ENCODE data around the gene NR1I3.

DNA sequence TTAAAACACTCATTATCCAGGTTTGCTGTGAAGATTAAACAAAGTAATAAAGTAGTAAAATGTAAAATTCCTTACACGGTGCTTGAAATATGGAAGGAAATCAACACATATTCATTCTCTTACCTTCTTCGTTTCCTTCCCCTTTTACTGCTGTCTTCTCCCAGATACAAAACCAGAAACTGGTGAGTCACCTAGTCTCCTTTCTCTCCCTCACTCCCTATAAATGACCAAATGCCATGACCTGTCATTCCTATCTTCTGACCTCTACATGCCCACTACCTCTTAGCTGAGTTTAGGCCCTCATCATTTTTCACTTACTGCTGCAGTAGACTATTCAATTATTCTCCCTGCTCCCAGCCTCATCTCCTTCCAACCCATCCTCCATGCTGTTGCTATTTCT, 4.3 kb upstream of the NR1I3 start:
- TF ChIP-seq, protein P1, sequence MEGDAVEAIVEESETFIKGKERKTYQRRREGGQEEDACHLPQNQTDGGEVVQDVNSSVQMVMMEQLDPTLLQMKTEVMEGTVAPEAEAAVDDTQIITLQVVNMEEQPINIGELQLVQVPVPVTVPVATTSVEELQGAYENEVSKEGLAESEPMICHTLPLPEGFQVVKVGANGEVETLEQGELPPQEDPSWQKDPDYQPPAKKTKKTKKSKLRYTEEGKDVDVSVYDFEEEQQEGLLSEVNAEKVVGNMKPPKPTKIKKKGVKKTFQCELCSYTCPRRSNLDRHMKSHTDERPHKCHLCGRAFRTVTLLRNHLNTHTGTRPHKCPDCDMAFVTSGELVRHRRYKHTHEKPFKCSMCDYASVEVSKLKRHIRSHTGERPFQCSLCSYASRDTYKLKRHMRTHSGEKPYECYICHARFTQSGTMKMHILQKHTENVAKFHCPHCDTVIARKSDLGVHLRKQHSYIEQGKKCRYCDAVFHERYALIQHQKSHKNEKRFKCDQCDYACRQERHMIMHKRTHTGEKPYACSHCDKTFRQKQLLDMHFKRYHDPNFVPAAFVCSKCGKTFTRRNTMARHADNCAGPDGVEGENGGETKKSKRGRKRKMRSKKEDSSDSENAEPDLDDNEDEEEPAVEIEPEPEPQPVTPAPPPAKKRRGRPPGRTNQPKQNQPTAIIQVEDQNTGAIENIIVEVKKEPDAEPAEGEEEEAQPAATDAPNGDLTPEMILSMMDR (IDR thresholded peaks at IDR 0.05): no peak
- TF ChIP-seq EZH2phosphoT487 (IDR thresholded peaks at IDR 0.05): no peak

Measured in neural progenitor cell (in vitro differentiated cells).